H1 (cell line): ENCODE data around the gene DYRK1A. TPM values are rescaled to one million over a fixed set of nuclear protein-coding genes. Genes with fewer than 3 reads are reported as not detected.

Experiments used
- CTCF ChIA-PET: fragments of 300-600 bp; sonication (Branson Sonifier 250); formaldehyde crosslinking; loops from one replicate; lab custom pipeline; 2021; ENCODE audit not compliant: partially characterized antibody; lab: Charles Lee
- POLR2A ChIA-PET: fragments of 300-600 bp; sonication (Branson Sonifier 250); formaldehyde crosslinking; loops from one replicate; lab custom pipeline; 2021; ENCODE audit warnings: inconsistent platforms; ENCODE audit not compliant: partially characterized antibody; lab: Charles Lee
- DNase-seq, 2 experiments: peaks; one replicate each; pipeline versions ENCODE4 v3.0.0 to v3.0.0-alpha.2; 2010 to 2022; ENCODE audit warnings: low spot score in 2 of 2, low read depth in 1 of 2, mixed read lengths in 1 of 2
- FAIRE-seq: peaks from 2 replicates; lab custom pipeline; 2011; peaks lifted over from hg19 to GRCh38; lab: Jason Lieb, UNC
- H2AFZ ChIP-seq: 2 replicates; pipeline ENCODE4 v1.8.1; 2012; ENCODE audit warnings: low read length, inconsistent platforms
- H2AK5ac ChIP-seq: 2 replicates; pipeline ENCODE4 v1.6.1; 2013; ENCODE audit warnings: low read depth, low read length
- H2BK120ac ChIP-seq: replicated peaks from 2 replicates; pipeline ENCODE3; 2013; ENCODE audit warnings: low read depth, low read length, inconsistent platforms
- H2BK12ac ChIP-seq: 2 replicates; pipeline ENCODE4 v1.6.1; 2013; ENCODE audit warnings: low read depth, low read length
- H2BK15ac ChIP-seq: 2 replicates; pipeline ENCODE4 v1.6.1; 2013; ENCODE audit warnings: low read length
- H2BK20ac ChIP-seq: 2 replicates; pipeline ENCODE4 v1.6.1; 2013; ENCODE audit warnings: low read length
- H2BK5ac ChIP-seq: 2 replicates; pipeline ENCODE4 v1.6.1; 2013; ENCODE audit warnings: low read depth, low read length
- H3K14ac ChIP-seq: 2 replicates; pipeline ENCODE4 v1.6.1; 2013; ENCODE audit warnings: inconsistent platforms; ENCODE audit not compliant: insufficient read length
- H3K18ac ChIP-seq: 2 replicates; pipeline ENCODE4 v1.6.1; 2013; ENCODE audit warnings: low read length; ENCODE audit errors: extremely low read depth
- H3K23ac ChIP-seq: 2 replicates; pipeline ENCODE4 v1.6.1; 2013; ENCODE audit warnings: inconsistent platforms; ENCODE audit not compliant: insufficient read length
- H3K23me2 ChIP-seq: 2 replicates; pipeline ENCODE4 v1.6.1; 2013; ENCODE audit warnings: low read depth, low read length
- H3K27ac ChIP-seq: 2 replicates; pipeline ENCODE4 v1.6.1; 2011; ENCODE audit warnings: low read depth, low read length, inconsistent platforms
- H3K27me3 ChIP-seq, 4 experiments: replicated peaks in 1 of 4; 1 replicate in 1 of 4; 2 replicates in 3 of 4; pipeline versions ENCODE4 v1.6.1 to v1.8.1; 2011 to 2013; ENCODE audit warnings: low read length in 3 of 4, mild to moderate bottlenecking in 3 of 4, inconsistent platforms in 2 of 4, mixed read lengths in 2 of 4, moderate library complexity in 1 of 4; ENCODE audit not compliant: control insufficient read depth in 3 of 4, insufficient read depth in 3 of 4; ENCODE audit errors: extremely low read depth in 1 of 4
- H3K36me3 ChIP-seq, 4 experiments: 2 replicates each; pipeline versions ENCODE4 v1.6.1 to v1.8.1; 2011 to 2013; ENCODE audit warnings: mild to moderate bottlenecking in 4 of 4, low read length in 3 of 4, moderate library complexity in 2 of 4, control low read depth in 1 of 4, inconsistent platforms in 1 of 4; ENCODE audit not compliant: insufficient read depth in 4 of 4, control insufficient read depth in 2 of 4
- H3K4ac ChIP-seq: replicated peaks from 2 replicates; pipeline ENCODE3; 2013; ENCODE audit warnings: low read length, low read depth, mixed read lengths, inconsistent platforms; ENCODE audit not compliant: insufficient read length
- H3K4me1 ChIP-seq, 4 experiments: replicated peaks in 1 of 4; 1 replicate in 1 of 4; 2 replicates in 3 of 4; pipeline versions ENCODE4 v1.6.1 to v1.8.1; 2011 to 2013; ENCODE audit warnings: low read length in 3 of 4, inconsistent platforms in 2 of 4, mixed read lengths in 1 of 4; ENCODE audit not compliant: insufficient read depth in 4 of 4, control insufficient read depth in 3 of 4
- H3K4me2 ChIP-seq, 2 experiments: 2 replicates each; pipeline versions ENCODE4 v1.6.1 to v1.8.1; 2011 to 2013; ENCODE audit warnings: low read depth in 2 of 2, low read length in 2 of 2, control low read depth in 1 of 2, inconsistent platforms in 1 of 2, mild to moderate bottlenecking in 1 of 2; ENCODE audit not compliant: insufficient read depth in 1 of 2
- H3K4me3 ChIP-seq, 4 experiments: fragments of 200-600, 300-600 bp in 1 of 4; sonication (generic), shearing (Covaris generic), sonication (Bioruptor Twin) in 1 of 4; 2 replicates each; pipeline versions ENCODE4 v1.5.1 to v1.8.1; 2011 to 2016; ENCODE audit warnings: low read length in 4 of 4, low read depth in 3 of 4, control low read depth in 2 of 4, inconsistent platforms in 2 of 4, mild to moderate bottlenecking in 2 of 4, mixed read lengths in 1 of 4, moderate library complexity in 1 of 4; ENCODE audit not compliant: insufficient read depth in 2 of 4; ENCODE audit errors: extremely low read depth in 1 of 4
- H3K56ac ChIP-seq: replicated peaks from 2 replicates; pipeline ENCODE3; 2013; ENCODE audit warnings: low read depth, mild to moderate bottlenecking, mixed read lengths, low read length, inconsistent platforms; ENCODE audit not compliant: insufficient read length
- H3K79me1 ChIP-seq: 2 replicates; pipeline ENCODE4 v1.6.1; 2013; ENCODE audit warnings: low read depth, low read length, control low read depth
- H3K79me2 ChIP-seq, 2 experiments: 2 replicates each; pipeline versions ENCODE4 v1.6.1 to v1.8.1; 2012 to 2013; ENCODE audit warnings: low read length in 2 of 2, mild to moderate bottlenecking in 2 of 2, inconsistent platforms in 1 of 2; ENCODE audit not compliant: insufficient read depth in 2 of 2, control insufficient read depth in 1 of 2
- H3K9ac ChIP-seq, 4 experiments: replicated peaks in 1 of 4; 1 replicate in 1 of 4; 2 replicates in 3 of 4; pipeline versions ENCODE4 v1.6.1 to v1.8.1; 2011 to 2013; ENCODE audit warnings: low read depth in 3 of 4, low read length in 3 of 4, control low read depth in 2 of 4, mild to moderate bottlenecking in 2 of 4, moderate library complexity in 2 of 4, inconsistent platforms in 1 of 4; ENCODE audit errors: extremely low read depth in 1 of 4
- H3K9me3 ChIP-seq, 2 experiments: 2 replicates each; pipeline versions ENCODE4 v1.6.1 to v1.8.1; 2012 to 2013; ENCODE audit warnings: mild to moderate bottlenecking in 2 of 2, moderate library complexity in 2 of 2, control low read depth in 1 of 2, inconsistent platforms in 1 of 2, low read depth in 1 of 2, low read length in 1 of 2, mixed read lengths in 1 of 2; ENCODE audit not compliant: insufficient read depth in 2 of 2
- H4K20me1 ChIP-seq, 2 experiments: replicated peaks in 1 of 2; 2 replicates each; pipeline versions ENCODE3 to v1.8.1; 2011 to 2013; ENCODE audit warnings: inconsistent platforms in 2 of 2, low read length in 2 of 2, mild to moderate bottlenecking in 1 of 2; ENCODE audit not compliant: insufficient read depth in 2 of 2, control insufficient read depth in 1 of 2
- H4K5ac ChIP-seq: 2 replicates; pipeline ENCODE4 v1.6.1; 2013; ENCODE audit warnings: low read length, low read depth, mixed read lengths, inconsistent platforms; ENCODE audit not compliant: insufficient read length
- H4K8ac ChIP-seq: 2 replicates; pipeline ENCODE4 v1.8.0; 2013; ENCODE audit warnings: mild to moderate bottlenecking, moderate library complexity, low read length, inconsistent platforms; ENCODE audit not compliant: insufficient read depth; ENCODE audit errors: extremely low read depth
- H4K91ac ChIP-seq: replicated peaks from 2 replicates; pipeline ENCODE3; 2013; ENCODE audit warnings: low read length, mixed read lengths, inconsistent platforms; ENCODE audit not compliant: insufficient read length
- BCL11A ChIP-seq, 2 experiments: IDR thresholded peaks; one replicate each; pipeline ENCODE4 v1.6.1; 2011; ENCODE audit warnings: low read depth in 2 of 2, low read length in 2 of 2, mild to moderate bottlenecking in 2 of 2
- EZH2 ChIP-seq: fragments of 200-600 bp; sonication (generic); IDR thresholded peaks from 2 replicates; pipeline ENCODE4 v1.7.1; 2012; ENCODE audit warnings: low read depth, mild to moderate bottlenecking, moderate library complexity, low read length, inconsistent platforms; ENCODE audit not compliant: severe bottlenecking
- KDM1A ChIP-seq: fragments of 200-600, 300-600 bp; sonication (generic); IDR thresholded peaks from 2 replicates; pipeline ENCODE4 v1.7.1; 2016; ENCODE audit warnings: mild to moderate bottlenecking, low read length, borderline replicate concordance
- MAFK ChIP-seq: IDR thresholded peaks from 2 replicates; pipeline ENCODE4 v1.6.1; 2012; ENCODE audit warnings: low read depth, mild to moderate bottlenecking, improper control_type of control experiment, low read length
- NRF1 ChIP-seq: IDR thresholded peaks from 2 replicates; pipeline ENCODE4 v1.6.1; 2011; ENCODE audit warnings: mild to moderate bottlenecking, low read depth, low read length, improper control_type of control experiment
- RBBP5 ChIP-seq: IDR thresholded peaks from 2 replicates; pipeline ENCODE4 v1.7.1; 2012; ENCODE audit warnings: low read depth, mild to moderate bottlenecking, inconsistent platforms, low read length, moderate library complexity, borderline replicate concordance
- RXRA ChIP-seq: IDR thresholded peaks from 2 replicates; pipeline ENCODE4 v1.6.1; 2011; ENCODE audit warnings: low read depth, mild to moderate bottlenecking, low read length, moderate library complexity; ENCODE audit not compliant: insufficient read depth
- TCF12 ChIP-seq: IDR thresholded peaks from 2 replicates; pipeline ENCODE4 v1.6.1; 2011; ENCODE audit warnings: low read depth, mild to moderate bottlenecking, low read length
- YY1 ChIP-seq: IDR thresholded peaks from 2 replicates; pipeline ENCODE4 v1.6.1; 2011; ENCODE audit warnings: low read depth, mild to moderate bottlenecking, low read length
- WGBS, 2 experiments: shearing (Covaris generic) in 1 of 2; methylation state at CpG; one replicate each; pipeline versions ENCODE4 v1.1.6 to v1.1.7; 2013 to 2015; ENCODE audit warnings: low lambda C conversion rate in 2 of 2, mixed read lengths in 2 of 2, inconsistent platforms in 1 of 2, low coverage in 1 of 2, missing lambda C conversion rate in 1 of 2; ENCODE audit not compliant: insufficient replicate concordance in 2 of 2, insufficient coverage in 1 of 2, insufficient read length in 1 of 2; ENCODE audit errors: extremely low coverage in 1 of 2, missing lambda C conversion rate in 1 of 2; 5-methylcytosine and 5-hydroxymethylcytosine counted together
- polyA plus RNA-seq, 7 experiments: library from polyadenylated mRNA; depleted of rRNA in 3 of 7; stranded (reverse) in 5 of 7; unstranded in 2 of 7; fragments of >200 nt in 5 of 7; fragments of 200-250 nt in 2 of 7; gene quantifications; 1 replicate in 5 of 7; 2 replicates in 1 of 7; 4 replicates in 1 of 7; pipeline versions ENCODE4 v1.2.1 to v1.2.3, GENCODE V29; 2011 to 2013; ENCODE audit warnings: missing spikeins in 2 of 7, mixed read lengths in 2 of 7
- total RNA-seq: library from RNA; stranded (reverse); fragmentation: NEBNext Ultra II Directional; extraction: Animal tissue kit (Norgen Biotek cat#: 25700); gene quantifications from 2 replicates; pipeline ENCODE4 v1.2.1, GENCODE V29; 2021
- TF ChIP-seq, protein P1 (sequence below): IDR thresholded peaks from 2 replicates; pipeline ENCODE4 v1.6.1; 2012; ENCODE audit warnings: inconsistent platforms
- TF ChIP-seq, protein P2 (sequence below): IDR thresholded peaks from 2 replicates; pipeline ENCODE4 v1.6.1; 2012; ENCODE audit warnings: low read length, inconsistent platforms

Gene DYRK1A
- total and polyA plus RNA-seq, 2 of the 8 experiments (the other 6 are each of a cell fraction or from before 2014, with no cell fraction given) = 61.1 to 62.2 TPM

DNA sequence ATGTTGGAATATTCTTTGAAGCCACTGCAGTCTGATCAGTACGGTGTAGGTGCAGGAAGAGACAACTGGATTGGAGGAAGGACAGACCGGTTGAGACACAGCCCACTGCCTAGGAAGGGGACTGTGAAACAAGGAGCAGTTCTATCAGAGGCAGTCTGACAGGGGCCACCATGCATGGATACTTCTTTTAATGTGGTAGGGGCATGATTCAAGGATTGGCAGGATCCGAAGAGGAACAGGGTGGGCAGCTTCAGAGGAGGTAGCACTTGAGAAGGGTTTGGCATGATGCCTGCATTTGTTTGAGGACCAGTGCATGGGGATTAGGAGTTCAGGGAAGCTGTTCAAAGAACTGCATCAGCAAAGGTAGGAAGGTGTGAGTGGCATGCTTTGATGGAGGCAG, 167.9 kb downstream of the DYRK1A start:
- DNase-seq (no peak), FAIRE-seq (no peak)
- Histone ChIP-seq H2BK15ac (peak overlapping the region; percentile 46), H2BK20ac (peak overlapping the region; percentile 94), H3K9ac (no peak overlapping the region), H4K8ac (no peak overlapping the region), H3K23ac (no peak overlapping the region), H3K36me3 (no peaks in the 10 kb centered on the region), H3K27me3 (no peaks in the 10 kb centered on the region), H3K14ac (no peak overlapping the region), H3K4ac (no peak overlapping the region), H4K5ac (no peak overlapping the region), H3K27ac (no peak overlapping the region), H3K4me3 (no peak overlapping the region), H4K91ac (peak overlapping the region; percentile 17), H4K20me1 (no peaks in the 10 kb centered on the region), H3K4me2 (no peak overlapping the region), H2BK120ac (no peak overlapping the region), H2AFZ (no peak overlapping the region), H3K23me2 (no peaks in the 10 kb centered on the region; the same call in 1 of the 2 replicates), H3K9me3 (peaks cover 0 to 2% of the 10 kb centered on the region in 2 experiments; a peak in 2 of 4 replicates), H3K79me1 (no peaks in the 10 kb centered on the region), H3K56ac (no peak overlapping the region), H3K4me1 (no peaks in the 10 kb centered on the region; a peak in 2 of 7 replicates), H2BK5ac (peak overlapping the region; percentile 73; the same call in 1 of the 2 replicates), H2AK5ac (peak overlapping the region; percentile 89), H2BK12ac (peak overlapping the region; percentile 75; the same call in 1 of the 2 replicates), H3K79me2 (no peaks in the 10 kb centered on the region), H3K18ac (no peak overlapping the region; the same call in 1 of the 2 replicates)
- 89% methylated on average over 3 of the region's 3 CpGs; no CpG with 5 or more reads in 1 of the 2 experiments for WGBS, 2 experiments
- ChIA-PET CTCF (interaction anchor here (0.6 to 1.3 kb wide), 4 partner anchors 29 to 139 kb away, joined by 3 to 4 read pairs (median 3); no protein-coding TSS in a partner anchor), POLR2A (interaction anchor here (1.6 kb wide), 1 partner anchor 8 kb away, joined by 4 read pairs; no protein-coding TSS in a partner anchor)
- TF ChIP-seq RXRA (no peak), BCL11A (IDR thresholded peaks at IDR 0.05; ENCODE audit: low read depth in 2 of 2, low read length in 2 of 2) (no peak), MAFK (no peak), EZH2 (no peak), YY1 (no peak), RBBP5 (no peak), TCF12 (no peak), NRF1 (no peak), KDM1A (no peak)
- TF ChIP-seq, protein P1, sequence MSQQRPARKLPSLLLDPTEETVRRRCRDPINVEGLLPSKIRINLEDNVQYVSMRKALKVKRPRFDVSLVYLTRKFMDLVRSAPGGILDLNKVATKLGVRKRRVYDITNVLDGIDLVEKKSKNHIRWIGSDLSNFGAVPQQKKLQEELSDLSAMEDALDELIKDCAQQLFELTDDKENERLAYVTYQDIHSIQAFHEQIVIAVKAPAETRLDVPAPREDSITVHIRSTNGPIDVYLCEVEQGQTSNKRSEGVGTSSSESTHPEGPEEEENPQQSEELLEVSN = no peak
- TF ChIP-seq, protein P2, sequence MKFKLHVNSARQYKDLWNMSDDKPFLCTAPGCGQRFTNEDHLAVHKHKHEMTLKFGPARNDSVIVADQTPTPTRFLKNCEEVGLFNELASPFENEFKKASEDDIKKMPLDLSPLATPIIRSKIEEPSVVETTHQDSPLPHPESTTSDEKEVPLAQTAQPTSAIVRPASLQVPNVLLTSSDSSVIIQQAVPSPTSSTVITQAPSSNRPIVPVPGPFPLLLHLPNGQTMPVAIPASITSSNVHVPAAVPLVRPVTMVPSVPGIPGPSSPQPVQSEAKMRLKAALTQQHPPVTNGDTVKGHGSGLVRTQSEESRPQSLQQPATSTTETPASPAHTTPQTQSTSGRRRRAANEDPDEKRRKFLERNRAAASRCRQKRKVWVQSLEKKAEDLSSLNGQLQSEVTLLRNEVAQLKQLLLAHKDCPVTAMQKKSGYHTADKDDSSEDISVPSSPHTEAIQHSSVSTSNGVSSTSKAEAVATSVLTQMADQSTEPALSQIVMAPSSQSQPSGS = no peak
